ENCODE measurements around the gene FKBP6.
"Not testable (repeated sequence)": the region's sequence is repeated elsewhere in the genome, so short reads cannot be mapped to it uniquely, and the experiment has no call there.

FKBP6 gene

GRCh38 chr7:73397521-73398281, 69.7 kb downstream of the FKBP6 start:
- TF ChIP-seq EZH2phosphoT487 (IDR thresholded peaks at IDR 0.05; ENCODE audit: low read depth) (no peak), CTCF (IDR thresholded peaks at IDR 0.05; ENCODE audit: low read depth, low read length) (no peak)
- Histone ChIP-seq H3K36me3 (replicated peaks; ENCODE audit: low read depth, low read length) (no peaks in the 10 kb centered on the region), H4K20me1 (ENCODE audit: insufficient read depth, low read length) (no peaks in the 10 kb centered on the region), H3K9ac (ENCODE audit: low read length) (no peak overlapping the region), H3K4me1 (ENCODE audit: low read length) (no peaks in the 10 kb centered on the region), H2AFZ (ENCODE audit: low read depth, low read length) (no peak overlapping the region), H3K79me2 (ENCODE audit: low read length) (no peaks in the 10 kb centered on the region), H3K9me3 (ENCODE audit: insufficient read depth, low read length) (no peaks in the 10 kb centered on the region), H3K4me2 (ENCODE audit: low read length) (no peak overlapping the region), H3K4me3 (ENCODE audit: low read length) (no peak overlapping the region), H3K27ac (ENCODE audit: low read length) (no peak overlapping the region), H3K27me3 (ENCODE audit: low read depth, low read length) (no peaks in the 10 kb centered on the region)

- H3K9ac ChIP-seq (ENCODE audit: low read length); H2AFZ ChIP-seq (ENCODE audit: low read depth, low read length); H3K9me3 ChIP-seq (ENCODE audit: insufficient read depth, low read length); H3K27me3 ChIP-seq (ENCODE audit: low read depth, low read length); H3K27ac ChIP-seq (ENCODE audit: low read length); H4K20me1 ChIP-seq (ENCODE audit: insufficient read depth, low read length); H3K4me1 ChIP-seq (ENCODE audit: low read length); H3K79me2 ChIP-seq (ENCODE audit: low read length); H3K4me3 ChIP-seq (ENCODE audit: low read length); H3K4me2 ChIP-seq (ENCODE audit: low read length); H3K36me3 ChIP-seq (replicated peaks; ENCODE audit: low read depth, low read length): not testable (repeated sequence)
Measured at GRCh38 chr7:73399185-73400050, 71.5 kb downstream of the FKBP6 start.

GRCh38 chr7:73404860-73405259, 76.9 kb downstream of the FKBP6 start:
- H3K79me2 ChIP-seq (ENCODE audit: low read length); H3K36me3 ChIP-seq (replicated peaks; ENCODE audit: low read depth, low read length); H3K9ac ChIP-seq (ENCODE audit: low read length); H3K27me3 ChIP-seq (ENCODE audit: low read depth, low read length); H3K4me1 ChIP-seq (ENCODE audit: low read length); H3K4me2 ChIP-seq (ENCODE audit: low read length); H4K20me1 ChIP-seq (ENCODE audit: insufficient read depth, low read length); H3K4me3 ChIP-seq (ENCODE audit: low read length); H3K27ac ChIP-seq (ENCODE audit: low read length); H2AFZ ChIP-seq (ENCODE audit: low read depth, low read length); H3K9me3 ChIP-seq (ENCODE audit: insufficient read depth, low read length): not testable (repeated sequence)
